NT2/D1 (cell line): ENCODE results near the gene INPP4B.

ENCODE experiments used
- DNase-seq: peaks from one replicate; pipeline ENCODE4 v3.0.0-alpha.2; 2011; ENCODE audit warnings: low read depth, low spot score
- H3K27me3 ChIP-seq: 2 replicates; pipeline ENCODE4 v1.6.0; 2011; ENCODE audit warnings: mild to moderate bottlenecking; ENCODE audit not compliant: insufficient read length, insufficient read depth
- H3K36me3 ChIP-seq: 2 replicates; pipeline ENCODE4 v1.6.1; 2011; ENCODE audit warnings: mild to moderate bottlenecking, low read length, mixed read lengths; ENCODE audit not compliant: insufficient read depth, insufficient read length
- H3K4me1 ChIP-seq: 2 replicates; pipeline ENCODE4 v1.5.1; 2011; ENCODE audit not compliant: insufficient read depth, insufficient read length
- H3K4me3 ChIP-seq: 2 replicates; pipeline ENCODE4 v1.5.1; 2011; ENCODE audit warnings: low read depth; ENCODE audit not compliant: insufficient read length
- H3K9ac ChIP-seq: 2 replicates; pipeline ENCODE4 v1.6.0; 2011; ENCODE audit warnings: low read depth; ENCODE audit not compliant: insufficient read length
- H3K9me3 ChIP-seq: 2 replicates; pipeline ENCODE4 v1.5.1; 2011; ENCODE audit warnings: mild to moderate bottlenecking, low read length; ENCODE audit not compliant: insufficient read depth
- SUZ12 ChIP-seq: IDR thresholded peaks from 2 replicates; pipeline ENCODE4 v1.6.1; 2011; ENCODE audit not compliant: insufficient read length, insufficient read depth; ENCODE audit errors: extremely low read depth
- YY1 ChIP-seq: IDR thresholded peaks from 2 replicates; pipeline ENCODE4 v1.6.1; 2011; ENCODE audit not compliant: insufficient read length, insufficient read depth
- ZNF274 ChIP-seq: IDR thresholded peaks from 2 replicates; pipeline ENCODE4 v1.6.1; 2011; ENCODE audit warnings: mild to moderate bottlenecking, low read depth, low read length

The INPP4B gene

DNA sequence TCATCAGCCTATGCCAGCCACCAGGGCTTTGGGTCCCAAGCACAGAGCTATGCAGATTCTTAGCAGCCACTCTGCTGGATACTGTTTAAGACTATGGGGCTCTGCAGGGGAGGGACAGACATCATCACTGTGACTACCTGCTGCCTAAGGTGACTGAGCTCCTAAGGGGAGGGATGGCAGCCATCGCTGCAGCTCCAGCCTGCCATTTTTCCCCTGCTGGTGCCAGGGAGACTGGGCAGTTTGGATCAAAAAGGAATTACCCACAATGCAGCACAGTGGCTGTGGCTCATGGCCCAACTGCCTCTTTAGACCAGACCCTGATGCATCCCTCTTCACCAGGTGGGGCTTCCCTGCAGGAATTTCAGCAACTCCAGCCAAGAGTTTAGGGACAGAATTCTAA, 28.6 kb upstream of the INPP4B start:
- TF ChIP-seq SUZ12 (no peak), YY1 (no peak), ZNF274 (no peak)
- H3K4me3 ChIP-seq, result no peak overlapping the region
- H3K27me3 ChIP-seq, result no peaks in the 10 kb centered on the region
- no peaks in the 10 kb centered on the region for H3K36me3 ChIP-seq
- no peaks in the 10 kb centered on the region for H3K9me3 ChIP-seq
- no peak overlapping the region for H3K9ac ChIP-seq
- no peaks in the 10 kb centered on the region for H3K4me1 ChIP-seq
- no peak for DNase-seq

GRCh38 chr4:142866685-142867084, 20.6 kb upstream of the INPP4B start:
- TF ChIP-seq YY1, result no peak
- TF ChIP-seq SUZ12, result no peak
- no peak for TF ChIP-seq ZNF274
- H3K9me3 ChIP-seq, result no peaks in the 10 kb centered on the region
- DNase-seq, result no peak
- H3K4me3 ChIP-seq, result no peak overlapping the region
- no peaks in the 10 kb centered on the region for H3K36me3 ChIP-seq
- no peaks in the 10 kb centered on the region for H3K4me1 ChIP-seq
- H3K27me3 ChIP-seq, result no peaks in the 10 kb centered on the region
- H3K9ac ChIP-seq, result no peak overlapping the region

GRCh38 chr4:142861351-142861750, 15.2 kb upstream of the INPP4B start:
- Histone ChIP-seq H3K27me3 (no peaks in the 10 kb centered on the region), H3K9ac (no peak overlapping the region), H3K4me3 (no peak overlapping the region), H3K4me1 (no peaks in the 10 kb centered on the region), H3K9me3 (no peaks in the 10 kb centered on the region), H3K36me3 (no peaks in the 10 kb centered on the region)
- no peak for DNase-seq
- TF ChIP-seq SUZ12 (no peak), YY1 (no peak), ZNF274 (no peak)

GRCh38 chr4:142858965-142859364, 12.9 kb upstream of the INPP4B start:
- Histone ChIP-seq H3K9me3 (no peaks in the 10 kb centered on the region), H3K27me3 (no peaks in the 10 kb centered on the region), H3K36me3 (no peaks in the 10 kb centered on the region), H3K4me3 (no peak overlapping the region), H3K9ac (no peak overlapping the region), H3K4me1 (no peaks in the 10 kb centered on the region)
- TF ChIP-seq ZNF274 (no peak), YY1 (no peak), SUZ12 (no peak)
- no peak for DNase-seq

DNA sequence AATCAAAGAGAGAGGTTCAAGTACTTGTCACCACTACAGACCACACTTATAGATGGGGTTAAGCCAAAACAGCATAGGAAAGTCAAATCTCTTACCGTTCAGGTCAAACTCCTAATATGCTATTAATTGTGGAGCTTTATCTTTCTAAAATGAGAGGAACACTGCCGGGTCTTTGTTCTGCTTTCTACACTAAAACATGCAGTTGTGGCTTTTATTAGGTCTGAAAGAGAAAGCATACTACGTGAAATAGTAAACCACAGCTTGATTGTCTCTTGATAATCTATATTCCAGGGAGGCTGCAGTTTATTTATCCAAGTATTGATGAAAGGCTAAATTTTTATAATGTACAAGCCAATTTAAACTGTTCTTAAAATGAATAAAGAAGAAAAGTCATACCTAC, 12.3 kb upstream of the INPP4B start:
- TF ChIP-seq YY1 (no peak), ZNF274 (no peak), SUZ12 (no peak)
- Histone ChIP-seq H3K4me3 (no peak overlapping the region), H3K9me3 (no peaks in the 10 kb centered on the region), H3K4me1 (no peaks in the 10 kb centered on the region), H3K36me3 (no peaks in the 10 kb centered on the region), H3K27me3 (no peaks in the 10 kb centered on the region), H3K9ac (no peak overlapping the region)
- DNase-seq, result no peak

DNA sequence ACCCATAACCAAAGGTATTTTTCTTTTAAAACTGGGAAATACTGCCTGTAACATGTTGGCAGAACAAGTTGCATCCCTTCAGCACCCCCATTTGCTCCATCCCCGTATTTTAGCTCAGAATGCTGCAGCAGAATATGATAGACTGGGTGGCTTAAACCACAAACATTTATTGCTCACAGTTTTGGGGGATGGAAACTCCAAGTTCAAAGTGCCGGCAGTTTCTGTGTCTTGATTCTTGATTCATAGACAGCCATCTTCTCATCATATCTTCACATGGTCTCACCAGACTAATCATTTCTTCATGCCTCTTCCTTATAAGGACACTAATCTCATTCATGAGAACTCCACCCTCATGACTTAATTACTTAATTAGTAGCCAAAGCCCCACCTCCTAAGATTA, 10.5 kb upstream of the INPP4B start:
- Histone ChIP-seq H3K4me3 (no peak overlapping the region), H3K9ac (no peak overlapping the region), H3K9me3 (no peaks in the 10 kb centered on the region), H3K27me3 (no peaks in the 10 kb centered on the region), H3K36me3 (no peaks in the 10 kb centered on the region), H3K4me1 (no peaks in the 10 kb centered on the region)
- no peak for DNase-seq
- TF ChIP-seq SUZ12, result no peak
- no peak for TF ChIP-seq YY1
- no peak for TF ChIP-seq ZNF274

GRCh38 chr4:142850478-142850877, 4.4 kb upstream of the INPP4B start:
- no peak for DNase-seq
- no peaks in the 10 kb centered on the region for H3K36me3 ChIP-seq
- TF ChIP-seq YY1 (no peak), ZNF274 (no peak), SUZ12 (no peak)

More at GRCh38 chr4:142850478-142850877, 4.4 kb upstream of the INPP4B start:
- H3K9me3 ChIP-seq, result no peaks in the 10 kb centered on the region
- no peak overlapping the region for H3K9ac ChIP-seq
- H3K4me1 ChIP-seq, result no peaks in the 10 kb centered on the region
- H3K27me3 ChIP-seq, result peaks cover 22% of the 10 kb centered on the region
- H3K4me3 ChIP-seq, result no peak overlapping the region
